ENCODE results near the gene NMT1. TPM values are rescaled to one million over a fixed set of nuclear protein-coding genes. Genes with fewer than 3 reads are reported as not detected.

The NMT1 gene
- total and polyA plus RNA-seq, 2 of the 13 experiments (the other 11 are each of a cell fraction or from before 2014, with no cell fraction given): 75.7 to 142 TPM

GRCh38 chr17:45123930-45124796 lies 63.0 kb downstream of the NMT1 start (continued):
- TF ChIP-seq ZBTB39 (CRISPR knock-in tag; IDR thresholded peaks at IDR 0.05) (no peak), KDM5A (IDR thresholded peaks at IDR 0.05; ENCODE audit: borderline replicate concordance, low read length) (no peak), DNMT3B (CRISPR knock-in tag; conservative IDR thresholded peaks at IDR 0.05) (no peak), HMGXB3 (CRISPR knock-in tag; IDR thresholded peaks at IDR 0.05; ENCODE audit: borderline replicate concordance) (no peak; the same call in 1 of the 2 replicates), RFX5 (IDR thresholded peaks at IDR 0.05; ENCODE audit: low read depth, low read length) (0 out of 2 replicates have a peak, but pooled peaks have one; percentile 6), NFYC (CRISPR knock-in tag; IDR thresholded peaks at IDR 0.05) (no peak), ZFP37 (CRISPR knock-in tag; IDR thresholded peaks at IDR 0.05; ENCODE audit: borderline replicate concordance) (no peak), SP140L (CRISPR knock-in tag; IDR thresholded peaks at IDR 0.05; ENCODE audit: borderline replicate concordance) (no peak), MAFF (IDR thresholded peaks at IDR 0.05; ENCODE audit: low read depth, low read length) (no peak), TCF12 (IDR thresholded peaks at IDR 0.05) (no peak), TCF12 (CRISPR knock-in tag; IDR thresholded peaks at IDR 0.05) (0 out of 2 replicates have a peak, but pooled peaks have one; percentile 51), GRHL1 (CRISPR knock-in tag; conservative IDR thresholded peaks at IDR 0.05) (no peak), ZSCAN31 (CRISPR knock-in tag; IDR thresholded peaks at IDR 0.05; ENCODE audit: low read depth) (no peak), ZNF772 (CRISPR knock-in tag; IDR thresholded peaks at IDR 0.05) (peak; percentile 77), ZNF780A (CRISPR knock-in tag; IDR thresholded peaks at IDR 0.05) (no peak; the same call in 1 of the 2 replicates), EED (CRISPR knock-in tag; IDR thresholded peaks at IDR 0.05) (0 out of 2 replicates have a peak, but pooled peaks have one; percentile 0), NFKBIZ (CRISPR knock-in tag; IDR thresholded peaks at IDR 0.05) (no peak; the same call in 1 of the 2 replicates), HOMEZ (CRISPR knock-in tag; IDR thresholded peaks at IDR 0.05; ENCODE audit: low read depth) (peak; percentile 72), MEF2D (CRISPR knock-in tag; IDR thresholded peaks at IDR 0.05) (no peak; the same call in 1 of the 2 replicates), PAWR (CRISPR knock-in tag; IDR thresholded peaks at IDR 0.05; ENCODE audit: borderline replicate concordance) (no peak)

Measured in HepG2 (cell line).